SK-N-SH (cell line): ENCODE measurements around the gene HS3ST3A1. TPM values are rescaled to one million over a fixed set of nuclear protein-coding genes. Genes with fewer than 3 reads are reported as not detected.

Experiments used
- CTCF ChIA-PET: fragments of 300-600, 350-600 bp; formaldehyde crosslinking; extraction: SDS; loops from one replicate; lab custom pipeline; 2021; lab: Yijun Ruan, JAX
- POLR2A ChIA-PET: fragments of 350-600 bp; sonication (Branson Sonifier 250); formaldehyde crosslinking; extraction: SDS; loops from one replicate; lab custom pipeline; 2020; ENCODE audit warnings: antibody characterized with exemption, inconsistent platforms; lab: Yijun Ruan, JAX
- DNase-seq: peaks from one replicate; pipeline ENCODE4 v3.0.0; 2012
- H2AFZ ChIP-seq: fragments of 200-600 bp; sonication (generic); 2 replicates; pipeline ENCODE4 v1.8.1; 2016; ENCODE audit warnings: antibody characterized with exemption, mild to moderate bottlenecking, low read depth
- H3F3A ChIP-seq: fragments of 200-600 bp; sonication (generic); replicated peaks from 2 replicates; pipeline ENCODE3; 2016; ENCODE audit warnings: antibody characterized with exemption, mild to moderate bottlenecking; ENCODE audit not compliant: insufficient read depth
- H3K27ac ChIP-seq, 2 experiments: fragments of 200-500 bp in 1 of 2; fragments of 200-600 bp in 1 of 2; sonication (Bioruptor generic) in 1 of 2; sonication (generic), shearing (Covaris generic) in 1 of 2; 2 replicates each; pipeline versions ENCODE4 v1.5.1 to v1.6.1; 2014 to 2016; ENCODE audit warnings: low read depth in 2 of 2, inconsistent platforms in 1 of 2, low read length in 1 of 2, mild to moderate bottlenecking in 1 of 2, mixed read lengths in 1 of 2
- H3K27me3 ChIP-seq: fragments of 200-600 bp; sonication (generic), shearing (Covaris generic); 2 replicates; pipeline ENCODE4 v1.6.1; 2016; ENCODE audit warnings: mixed run types; ENCODE audit not compliant: insufficient read depth
- H3K36me3 ChIP-seq, 2 experiments: fragments of 200-500 bp in 1 of 2; fragments of 200-600 bp in 1 of 2; sonication (Bioruptor generic) in 1 of 2; sonication (generic) in 1 of 2; replicated peaks in 1 of 2; 2 replicates each; pipeline versions ENCODE3 to v1.5.1; 2014 to 2016; ENCODE audit warnings: low read length in 1 of 2, mild to moderate bottlenecking in 1 of 2; ENCODE audit not compliant: insufficient read depth in 2 of 2, control insufficient read depth in 1 of 2
- H3K4me1 ChIP-seq, 2 experiments: fragments of 200-500 bp in 1 of 2; fragments of 200-600 bp in 1 of 2; sonication (Bioruptor generic) in 1 of 2; sonication (generic), shearing (Covaris generic) in 1 of 2; 2 replicates each; pipeline versions ENCODE4 v1.5.1 to v1.6.1; 2014 to 2016; ENCODE audit warnings: low read depth in 1 of 2, low read length in 1 of 2, mixed run types in 1 of 2; ENCODE audit not compliant: insufficient read depth in 2 of 2, control insufficient read depth in 1 of 2
- H3K4me2 ChIP-seq: fragments of 200-600 bp; sonication (generic), shearing (Covaris generic); 2 replicates; pipeline ENCODE4 v1.6.1; 2017; ENCODE audit warnings: mixed run types
- H3K4me3 ChIP-seq, 2 experiments: fragments of 200-500 bp in 1 of 2; fragments of 200-600 bp in 1 of 2; sonication (Bioruptor generic) in 1 of 2; sonication (generic), shearing (Covaris generic) in 1 of 2; 2 replicates each; pipeline versions ENCODE4 v1.5.1 to v1.8.1; 2014 to 2016; ENCODE audit warnings: low read depth in 2 of 2, inconsistent platforms in 1 of 2, low read length in 1 of 2, mild to moderate bottlenecking in 1 of 2, mixed read lengths in 1 of 2, moderate library complexity in 1 of 2
- H3K79me2 ChIP-seq: fragments of 200-600 bp; sonication (generic); 2 replicates; pipeline ENCODE4 v1.8.1; 2017; ENCODE audit warnings: mild to moderate bottlenecking; ENCODE audit not compliant: insufficient read depth
- H3K9ac ChIP-seq: fragments of 200-600 bp; sonication (generic); 2 replicates; pipeline ENCODE4 v1.6.1; 2017; ENCODE audit warnings: mixed run types
- H3K9me2 ChIP-seq: fragments of 200-600 bp; sonication (generic); 2 replicates; pipeline ENCODE4 v1.6.1; 2017; ENCODE audit warnings: mixed run types
- H3K9me3 ChIP-seq: fragments of 200-600 bp; sonication (generic); 2 replicates; pipeline ENCODE4 v1.6.1; 2017; ENCODE audit warnings: mixed run types, mild to moderate bottlenecking, moderate library complexity
- H4K20me1 ChIP-seq: fragments of 200-600 bp; sonication (generic); 2 replicates; pipeline ENCODE4 v1.6.1; 2017; ENCODE audit warnings: mild to moderate bottlenecking, mixed run types; ENCODE audit not compliant: insufficient read depth
- CHD2 ChIP-seq: fragments of 150-350 bp; IDR thresholded peaks from 2 replicates; pipeline ENCODE4 v1.6.1; 2018; ENCODE audit warnings: low read length; ENCODE audit not compliant: partially characterized antibody
- ELF1 ChIP-seq: IDR thresholded peaks from 2 replicates; pipeline ENCODE4 v1.4.0; 2012
- EZH2phosphoT487 ChIP-seq: fragments of 200-600 bp; sonication (generic); IDR thresholded peaks from 2 replicates; pipeline ENCODE4 v1.6.1; 2017; ENCODE audit warnings: low read depth, mixed run types, mild to moderate bottlenecking, antibody characterized with exemption, moderate library complexity, borderline replicate concordance
- GABPA ChIP-seq: IDR thresholded peaks from 2 replicates; pipeline ENCODE4 v1.4.0; 2012; ENCODE audit warnings: low read depth, mild to moderate bottlenecking
- GATA2 ChIP-seq: sonication (generic); formaldehyde crosslinking; IDR thresholded peaks from 2 replicates; pipeline ENCODE4 v1.5.0; 2020; ENCODE audit warnings: mild to moderate bottlenecking, missing genetic modification reagents
- MEF2A ChIP-seq: IDR thresholded peaks from 2 replicates; pipeline ENCODE4 v1.4.0; 2012; ENCODE audit warnings: low read depth, borderline replicate concordance
- NFIC ChIP-seq: IDR thresholded peaks from 2 replicates; pipeline ENCODE4 v1.4.0; 2012; ENCODE audit warnings: borderline replicate concordance
- NRF1 ChIP-seq: IDR thresholded peaks from 2 replicates; pipeline ENCODE4 v1.6.1; 2012; ENCODE audit warnings: low read depth, mild to moderate bottlenecking, low read length
- RAD21 ChIP-seq: IDR thresholded peaks from 2 replicates; pipeline ENCODE4 v1.6.1; 2012; ENCODE audit warnings: mild to moderate bottlenecking, low read length
- RCOR1 ChIP-seq: fragments of 150-350 bp; IDR thresholded peaks from 2 replicates; pipeline ENCODE4 v1.6.1; 2017; ENCODE audit warnings: antibody characterized with exemption, low read length
- SIN3A ChIP-seq: IDR thresholded peaks from 2 replicates; pipeline ENCODE4 v1.6.1; 2012; ENCODE audit warnings: low read depth, mild to moderate bottlenecking, low read length, moderate library complexity, borderline replicate concordance
- TAF1 ChIP-seq: IDR thresholded peaks from 2 replicates; pipeline ENCODE4 v1.6.1; 2012; ENCODE audit warnings: low read depth, mild to moderate bottlenecking, low read length, moderate library complexity, borderline replicate concordance
- YY1 ChIP-seq: IDR thresholded peaks from 2 replicates; pipeline ENCODE4 v1.4.0; 2012; ENCODE audit warnings: low read depth, mild to moderate bottlenecking
- WGBS: methylation state at CpG from one replicate; pipeline ENCODE4 v1.1.6; 2017; ENCODE audit warnings: low lambda C conversion rate; 5-methylcytosine and 5-hydroxymethylcytosine counted together
- polyA plus RNA-seq, 3 experiments: library from polyadenylated mRNA; depleted of rRNA; stranded (reverse); fragments of >200 nt; gene quantifications; 2 replicates each; pipeline ENCODE4 v1.2.3, GENCODE V29; 2012
- TF ChIP-seq, protein P1 (sequence below): IDR thresholded peaks from 2 replicates; pipeline ENCODE4 v1.6.1; 2012; ENCODE audit warnings: mild to moderate bottlenecking, low read depth, low read length, moderate library complexity
- TF ChIP-seq, protein P2 (sequence below): fragments of 150-350 bp; IDR thresholded peaks from 2 replicates; pipeline ENCODE4 v1.6.1; 2016; ENCODE audit warnings: mild to moderate bottlenecking, low read depth, low read length

The HS3ST3A1 gene
- polyA plus RNA-seq, 1 of the 3 experiments (the other 2 are of a cell fraction) = 22.6 TPM

DNA sequence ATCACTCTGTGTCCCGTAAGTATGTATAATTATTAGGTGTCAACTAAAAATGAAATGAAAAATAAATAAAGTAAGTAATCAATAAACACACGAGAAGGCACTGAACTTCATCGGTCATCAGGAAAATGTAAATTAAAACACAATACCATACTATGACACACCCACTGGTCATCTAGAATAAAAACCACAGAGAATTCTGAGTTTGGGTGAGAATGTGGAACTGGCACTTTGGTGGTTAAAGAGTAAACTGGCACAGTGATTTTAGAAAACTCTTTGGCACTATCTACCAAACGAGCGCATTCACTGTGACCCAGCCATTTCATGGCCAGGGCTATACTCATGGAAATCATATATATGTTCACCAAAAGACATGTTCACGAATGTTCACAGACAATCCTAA lies 98.2 kb downstream of the HS3ST3A1 start:
- 86% methylated on average over 6 of the region's 6 CpGs for WGBS
- H2AFZ ChIP-seq = no peak overlapping the region
- H3K36me3 ChIP-seq = peaks cover 0 to 11% of the 10 kb centered on the region in 2 experiments
- no peaks in the 10 kb centered on the region for H3K9me2 ChIP-seq
- 0 out of 2 replicates have a peak, but pooled peaks cover 3% of the 10 kb centered on the region for H4K20me1 ChIP-seq
- peaks cover 6% of the 10 kb centered on the region for H3F3A ChIP-seq
- H3K27ac ChIP-seq = no peak overlapping the region
- no peaks in the 10 kb centered on the region for H3K27me3 ChIP-seq
- H3K4me1 ChIP-seq = no peaks in the 10 kb centered on the region; a peak in 1 of 4 replicates
- ChIA-PET CTCF (no interaction called here), POLR2A (no interaction called here)
- DNase-seq = no peak
- no peak overlapping the region for H3K4me2 ChIP-seq
- H3K79me2 ChIP-seq = peaks cover 86% of the 10 kb centered on the region
- H3K4me3 ChIP-seq = no peak overlapping the region
- no peak for TF ChIP-seq EZH2phosphoT487
- TF ChIP-seq RAD21 = no peak
- no peak for TF ChIP-seq RCOR1
- TF ChIP-seq TAF1 = no peak
- TF ChIP-seq NFIC = no peak
- TF ChIP-seq GABPA = no peak
- TF ChIP-seq, protein P1, sequence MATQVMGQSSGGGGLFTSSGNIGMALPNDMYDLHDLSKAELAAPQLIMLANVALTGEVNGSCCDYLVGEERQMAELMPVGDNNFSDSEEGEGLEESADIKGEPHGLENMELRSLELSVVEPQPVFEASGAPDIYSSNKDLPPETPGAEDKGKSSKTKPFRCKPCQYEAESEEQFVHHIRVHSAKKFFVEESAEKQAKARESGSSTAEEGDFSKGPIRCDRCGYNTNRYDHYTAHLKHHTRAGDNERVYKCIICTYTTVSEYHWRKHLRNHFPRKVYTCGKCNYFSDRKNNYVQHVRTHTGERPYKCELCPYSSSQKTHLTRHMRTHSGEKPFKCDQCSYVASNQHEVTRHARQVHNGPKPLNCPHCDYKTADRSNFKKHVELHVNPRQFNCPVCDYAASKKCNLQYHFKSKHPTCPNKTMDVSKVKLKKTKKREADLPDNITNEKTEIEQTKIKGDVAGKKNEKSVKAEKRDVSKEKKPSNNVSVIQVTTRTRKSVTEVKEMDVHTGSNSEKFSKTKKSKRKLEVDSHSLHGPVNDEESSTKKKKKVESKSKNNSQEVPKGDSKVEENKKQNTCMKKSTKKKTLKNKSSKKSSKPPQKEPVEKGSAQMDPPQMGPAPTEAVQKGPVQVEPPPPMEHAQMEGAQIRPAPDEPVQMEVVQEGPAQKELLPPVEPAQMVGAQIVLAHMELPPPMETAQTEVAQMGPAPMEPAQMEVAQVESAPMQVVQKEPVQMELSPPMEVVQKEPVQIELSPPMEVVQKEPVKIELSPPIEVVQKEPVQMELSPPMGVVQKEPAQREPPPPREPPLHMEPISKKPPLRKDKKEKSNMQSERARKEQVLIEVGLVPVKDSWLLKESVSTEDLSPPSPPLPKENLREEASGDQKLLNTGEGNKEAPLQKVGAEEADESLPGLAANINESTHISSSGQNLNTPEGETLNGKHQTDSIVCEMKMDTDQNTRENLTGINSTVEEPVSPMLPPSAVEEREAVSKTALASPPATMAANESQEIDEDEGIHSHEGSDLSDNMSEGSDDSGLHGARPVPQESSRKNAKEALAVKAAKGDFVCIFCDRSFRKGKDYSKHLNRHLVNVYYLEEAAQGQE = no peak
- no peak for TF ChIP-seq ELF1
- TF ChIP-seq, protein P2, sequence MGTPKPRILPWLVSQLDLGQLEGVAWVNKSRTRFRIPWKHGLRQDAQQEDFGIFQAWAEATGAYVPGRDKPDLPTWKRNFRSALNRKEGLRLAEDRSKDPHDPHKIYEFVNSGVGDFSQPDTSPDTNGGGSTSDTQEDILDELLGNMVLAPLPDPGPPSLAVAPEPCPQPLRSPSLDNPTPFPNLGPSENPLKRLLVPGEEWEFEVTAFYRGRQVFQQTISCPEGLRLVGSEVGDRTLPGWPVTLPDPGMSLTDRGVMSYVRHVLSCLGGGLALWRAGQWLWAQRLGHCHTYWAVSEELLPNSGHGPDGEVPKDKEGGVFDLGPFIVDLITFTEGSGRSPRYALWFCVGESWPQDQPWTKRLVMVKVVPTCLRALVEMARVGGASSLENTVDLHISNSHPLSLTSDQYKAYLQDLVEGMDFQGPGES = no peak
- TF ChIP-seq NRF1 = no peak
- TF ChIP-seq MEF2A = no peak
- no peak for TF ChIP-seq CHD2
- TF ChIP-seq YY1 = no peak
- TF ChIP-seq SIN3A = no peak
- no peak for TF ChIP-seq GATA2 (CRISPR knock-in tag)
- H3K9me3 ChIP-seq = no peaks in the 10 kb centered on the region
- H3K9ac ChIP-seq = no peak overlapping the region
